Measurements from ENCODE around the gene GK2.

GK2 gene

GRCh38 chr4:79408063-79408462, at the start of gene GK2:
TSS of gene GK2 (minus strand) at chr4:79408228. CDS start at chr4:79408200, 28 bp downstream.
- DNase-seq: no peak

- no peak for DNase-seq
These were observed 47.2 kb upstream of the GK2 start for GRCh38 chr4:79455216-79455615.

- DNase-seq: no peak
These were observed 46.6 kb upstream of the GK2 start for GRCh38 chr4:79454656-79455055.

- no peak for DNase-seq
These were observed 42.0 kb upstream of the GK2 start for GRCh38 chr4:79450053-79450452.

GRCh38 chr4:79446145-79446544, 38.1 kb upstream of the GK2 start:
- no peak for DNase-seq

- no peak for DNase-seq
These were observed 37.3 kb upstream of the GK2 start for GRCh38 chr4:79445371-79445781.

GRCh38 chr4:79442422-79442821, 34.4 kb upstream of the GK2 start:
- no peak for DNase-seq

GRCh38 chr4:79439489-79439888, 31.5 kb upstream of the GK2 start:
- no peak for DNase-seq

GRCh38 chr4:79431839-79432238, 23.8 kb upstream of the GK2 start:
- no peak for DNase-seq

- no peak for DNase-seq
These were observed 21.3 kb upstream of the GK2 start for GRCh38 chr4:79429113-79429903.

GRCh38 chr4:79426989-79427388, 19.0 kb upstream of the GK2 start:
- DNase-seq: no peak

- DNase-seq: no peak
These were observed 17.6 kb upstream of the GK2 start for GRCh38 chr4:79425586-79425985.

GRCh38 chr4:79421483-79421882, 13.5 kb upstream of the GK2 start:
- no peak for DNase-seq

GRCh38 chr4:79413886-79414285, 5.9 kb upstream of the GK2 start:
- no peak for DNase-seq

GRCh38 chr4:79413032-79413885, 5.2 kb upstream of the GK2 start:
- DNase-seq: no peak

- DNase-seq: no peak
These were observed 3.4 kb downstream of the GK2 start for GRCh38 chr4:79404666-79405065.

- no peak for DNase-seq
These were observed 4.7 kb downstream of the GK2 start for GRCh38 chr4:79403356-79403755.

- DNase-seq: no peak
These were observed 5.6 kb downstream of the GK2 start for GRCh38 chr4:79402332-79402851.

GRCh38 chr4:79399076-79399475, 9.0 kb downstream of the GK2 start:
- DNase-seq: no peak

- DNase-seq: no peak
These were observed 10.1 kb downstream of the GK2 start for GRCh38 chr4:79397951-79398350.

GRCh38 chr4:79396794-79397193, 11.2 kb downstream of the GK2 start:
- no peak for DNase-seq

GRCh38 chr4:79395841-79396240, 12.2 kb downstream of the GK2 start:
- DNase-seq: no peak

- DNase-seq: no peak
These were observed 17.1 kb downstream of the GK2 start for GRCh38 chr4:79390890-79391289.

GRCh38 chr4:79385641-79386040, 22.4 kb downstream of the GK2 start:
- no peak for DNase-seq

Measured in CD4-positive, alpha-beta T cell treated with Interleukin-4 for 4 hours (primary cell).